ENCODE data around the gene KRT85.

DNA sequence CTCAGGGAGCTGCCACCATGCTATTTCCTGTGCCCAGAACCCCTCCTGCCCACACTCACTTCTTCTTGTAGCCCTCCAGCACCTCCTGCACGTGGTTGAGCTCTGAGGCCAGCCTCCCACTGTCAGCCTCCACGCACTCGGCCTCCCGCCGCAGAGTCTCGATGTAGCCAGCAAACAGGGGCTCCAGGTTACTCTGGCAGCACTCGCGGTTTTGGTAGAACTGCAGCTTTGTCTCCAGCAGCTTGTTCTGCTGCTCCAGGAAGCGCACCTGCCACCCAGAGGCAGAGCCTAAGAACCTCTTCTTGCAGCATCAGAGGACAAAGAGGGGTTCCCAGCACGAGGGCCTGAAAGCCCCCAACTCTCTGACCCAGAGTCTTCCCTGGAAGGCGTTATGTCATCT, 48.2 kb downstream of the KRT85 start:
- TF ChIP-seq POLR2A (IDR thresholded peaks at IDR 0.05; ENCODE audit: low read length) = no peak
- TF ChIP-seq GATA1 (IDR thresholded peaks at IDR 0.05; ENCODE audit: low read depth, low read length) = no peak
